Measurements from ENCODE around the gene NFX1.
"Not testable (repeated sequence)": the region's sequence is repeated elsewhere in the genome, so short reads cannot be mapped to it uniquely, and the experiment has no call there.

The NFX1 gene

GRCh38 chr9:33311953-33312352 lies 21.6 kb downstream of the NFX1 start:
- no peak for DNase-seq

DNA sequence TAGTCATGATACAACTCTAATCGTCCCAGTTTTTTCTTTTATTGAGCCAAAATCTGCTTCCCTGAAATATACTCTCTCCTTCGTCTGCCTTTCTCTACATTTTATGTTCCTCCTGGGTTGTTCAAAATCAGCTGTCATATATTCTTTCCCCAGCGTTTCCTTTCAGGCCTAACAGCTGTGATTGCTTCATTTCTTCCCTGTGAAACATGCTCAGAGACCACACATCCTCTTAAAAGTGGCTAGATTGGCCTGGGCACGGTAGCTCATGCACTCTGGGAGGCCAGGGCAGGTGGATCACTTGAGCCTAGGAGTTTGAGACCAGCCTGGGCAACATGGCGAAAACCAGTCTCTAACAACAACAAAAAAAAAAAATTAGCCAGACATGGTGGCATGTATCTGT lies 25.1 kb downstream of the NFX1 start:
- DNase-seq: no peak

- DNase-seq: not testable (repeated sequence)
Measured at GRCh38 chr9:33317136-33317535, 26.8 kb downstream of the NFX1 start.

GRCh38 chr9:33318225-33318624 lies 27.9 kb downstream of the NFX1 start:
- DNase-seq: no peak

GRCh38 chr9:33318781-33319180 lies 28.5 kb downstream of the NFX1 start:
- DNase-seq: no peak

DNA sequence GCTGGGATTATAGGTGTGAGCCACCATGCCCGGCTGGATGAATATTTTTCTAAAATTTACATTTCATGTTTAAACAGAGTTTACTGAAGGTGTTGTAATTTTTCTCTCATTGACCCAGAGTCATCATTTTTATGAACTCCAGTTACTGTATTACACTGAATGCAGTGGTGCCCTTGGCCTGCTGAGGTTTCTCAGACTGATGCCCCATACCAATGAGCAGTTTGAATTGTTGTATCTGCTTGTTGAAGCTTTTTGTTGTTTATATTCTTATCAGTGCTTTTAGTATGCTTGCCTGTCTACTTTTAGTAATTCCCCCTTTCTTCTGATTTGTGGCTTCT lies 29.9 kb downstream of the NFX1 start:
- DNase-seq: no peak

GRCh38 chr9:33320568-33321261 lies 30.4 kb downstream of the NFX1 start:
- DNase-seq: no peak

- DNase-seq: no peak
Measured at GRCh38 chr9:33329117-33329563, 38.8 kb downstream of the NFX1 start.

GRCh38 chr9:33329979-33330378 lies 39.7 kb downstream of the NFX1 start:
- no peak for DNase-seq

GRCh38 chr9:33331377-33331891 lies 41.1 kb downstream of the NFX1 start:
- DNase-seq: no peak

GRCh38 chr9:33332011-33332410 lies 41.7 kb downstream of the NFX1 start:
- no peak for DNase-seq

GRCh38 chr9:33332956-33333355 lies 42.6 kb downstream of the NFX1 start:
- not testable (repeated sequence) for DNase-seq

DNA sequence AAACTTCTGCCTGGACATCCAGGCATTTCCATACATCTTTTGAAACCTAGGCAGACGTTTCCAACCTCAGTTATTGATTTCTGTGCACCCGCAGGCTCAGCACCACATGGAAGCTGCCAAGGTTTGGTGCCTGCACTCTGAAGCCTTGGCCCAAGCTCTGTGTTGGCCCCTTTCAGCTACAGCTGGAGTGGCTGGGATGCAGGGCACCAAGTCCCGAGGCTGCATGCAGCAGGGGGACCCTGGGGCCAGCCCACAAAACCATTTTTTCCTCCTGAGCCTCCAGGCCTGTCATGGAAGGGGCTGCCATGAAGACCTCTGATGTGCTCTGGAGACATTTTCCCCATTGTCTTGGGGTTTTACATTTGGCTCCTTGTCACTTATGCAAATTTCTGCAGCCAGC lies 49.9 kb downstream of the NFX1 start:
- no peak for DNase-seq

- no peak for DNase-seq
Measured at GRCh38 chr9:33341182-33341581, 50.9 kb downstream of the NFX1 start.

- no peak for DNase-seq
Measured at GRCh38 chr9:33344145-33344544, 53.8 kb downstream of the NFX1 start.

DNA sequence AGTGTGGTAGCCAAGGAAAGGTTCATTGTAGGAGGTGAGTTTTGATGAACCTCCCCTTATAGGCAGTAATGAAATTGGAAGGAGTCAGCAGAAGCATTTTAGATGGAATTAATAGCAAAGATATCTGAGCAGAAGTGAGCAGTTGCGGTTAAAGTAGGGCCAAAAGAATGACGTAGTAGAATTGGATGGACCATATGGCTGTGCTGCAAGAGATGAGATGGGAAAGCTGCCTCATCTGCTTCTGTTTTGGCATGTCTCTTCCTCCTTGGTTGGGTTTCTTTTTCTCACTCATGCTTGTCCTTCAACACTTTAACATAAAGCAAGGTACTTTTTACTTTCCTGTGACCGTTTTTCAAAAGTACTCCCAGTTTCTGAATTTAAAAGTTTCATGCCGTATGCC lies 56.2 kb downstream of the NFX1 start:
- no peak for DNase-seq

DNA sequence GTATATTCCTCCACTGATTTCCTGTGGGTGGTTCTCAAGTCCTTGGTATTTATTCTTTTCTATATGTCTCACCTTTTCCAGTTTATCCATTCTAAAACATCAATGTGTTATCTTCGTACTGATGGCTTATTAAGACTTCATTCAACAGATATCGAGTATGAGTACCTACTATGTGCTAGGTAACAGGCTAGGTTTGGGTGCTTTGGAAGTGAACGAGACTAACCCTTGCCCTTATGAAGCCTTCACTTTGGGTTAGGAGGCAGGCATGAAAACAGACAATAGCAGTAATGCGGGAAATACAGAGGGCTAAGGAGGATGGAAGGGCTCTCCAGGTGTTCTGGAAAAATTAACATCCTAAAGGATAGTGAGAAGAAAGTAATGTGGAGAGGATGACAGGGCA lies 58.7 kb downstream of the NFX1 start:
- no peak for DNase-seq

DNA sequence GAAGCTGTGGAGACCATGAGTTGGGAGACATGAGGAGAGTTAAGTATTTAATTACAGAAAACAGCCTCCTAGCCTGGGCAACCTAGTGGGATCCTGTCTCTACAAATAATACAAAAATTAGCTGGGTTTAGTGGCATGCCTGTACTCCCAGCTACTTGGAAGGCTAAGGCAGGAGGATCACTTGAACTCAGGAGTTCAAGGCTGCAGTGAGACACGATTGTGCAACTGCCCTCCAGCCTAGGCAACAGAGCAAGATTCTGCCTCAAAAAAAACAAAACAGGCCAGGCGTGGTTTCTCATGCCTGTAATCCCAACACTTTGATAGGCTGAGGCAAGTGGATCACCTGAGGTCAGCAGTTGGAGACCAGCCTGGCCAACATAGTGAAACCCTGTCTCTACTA lies 59.4 kb downstream of the NFX1 start:
- no peak for DNase-seq

DNA sequence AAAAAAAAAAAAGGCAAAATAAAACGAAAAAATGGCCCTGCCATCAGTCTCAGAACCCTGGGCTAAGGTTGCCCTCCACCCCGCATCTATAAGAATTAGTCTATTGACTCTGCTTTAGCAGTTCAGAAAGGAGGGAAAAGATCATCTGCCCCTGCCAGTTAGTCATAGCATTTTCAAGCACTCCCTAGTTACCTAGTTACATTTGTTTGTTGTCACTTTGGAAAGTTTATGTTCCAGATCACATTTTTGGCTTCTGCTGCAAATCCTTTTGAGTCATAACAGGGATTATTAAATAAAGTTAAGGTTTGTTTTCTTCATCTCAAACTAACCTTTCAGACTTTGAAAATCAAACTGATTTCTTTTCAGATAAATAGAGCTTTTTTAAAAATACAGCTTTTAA lies 60.0 kb downstream of the NFX1 start:
- DNase-seq: no peak

DNA sequence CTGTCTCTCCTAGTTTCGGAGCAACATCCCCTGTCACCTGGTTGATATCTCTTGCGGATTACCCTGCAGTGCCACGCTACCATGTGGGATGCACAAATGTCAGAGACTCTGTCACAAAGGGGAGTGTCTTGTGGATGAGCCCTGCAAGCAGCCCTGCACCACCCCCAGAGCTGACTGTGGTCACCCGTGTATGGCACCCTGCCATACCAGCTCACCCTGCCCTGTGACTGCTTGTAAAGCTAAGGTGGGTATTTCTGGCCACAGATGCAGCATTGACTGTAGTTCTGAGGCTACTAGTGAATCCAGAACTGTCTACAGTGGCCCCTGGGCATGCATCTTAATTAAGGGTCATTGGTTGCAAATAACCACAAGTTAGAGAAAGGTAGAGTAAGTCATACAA lies 61.2 kb downstream of the NFX1 start:
- no peak for DNase-seq

- DNase-seq: no peak
Measured at GRCh38 chr9:33354651-33355211, 64.4 kb downstream of the NFX1 start.

- no peak for DNase-seq
Measured at GRCh38 chr9:33355933-33356332, 65.6 kb downstream of the NFX1 start.

DNA sequence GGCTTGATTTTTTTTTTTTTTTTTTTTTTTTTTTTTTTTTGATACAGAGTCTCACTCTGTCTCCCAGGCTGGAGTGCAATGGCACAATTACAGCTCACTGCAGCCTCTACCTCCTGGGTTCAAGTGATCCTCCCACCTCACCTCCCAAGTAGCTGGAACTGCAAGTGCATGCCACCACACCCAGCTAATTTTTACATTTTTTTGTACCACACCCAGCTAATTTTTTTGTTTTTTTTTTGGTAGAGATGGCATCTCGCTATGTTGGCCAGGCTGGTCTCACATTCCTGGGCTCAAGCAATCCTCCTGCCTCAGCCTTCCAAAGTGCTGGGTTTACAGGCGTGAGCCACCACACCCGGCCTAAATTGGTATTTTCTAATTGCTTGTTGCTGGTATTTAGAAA lies 68.3 kb downstream of the NFX1 start:
- DNase-seq: not testable (repeated sequence)

DNA sequence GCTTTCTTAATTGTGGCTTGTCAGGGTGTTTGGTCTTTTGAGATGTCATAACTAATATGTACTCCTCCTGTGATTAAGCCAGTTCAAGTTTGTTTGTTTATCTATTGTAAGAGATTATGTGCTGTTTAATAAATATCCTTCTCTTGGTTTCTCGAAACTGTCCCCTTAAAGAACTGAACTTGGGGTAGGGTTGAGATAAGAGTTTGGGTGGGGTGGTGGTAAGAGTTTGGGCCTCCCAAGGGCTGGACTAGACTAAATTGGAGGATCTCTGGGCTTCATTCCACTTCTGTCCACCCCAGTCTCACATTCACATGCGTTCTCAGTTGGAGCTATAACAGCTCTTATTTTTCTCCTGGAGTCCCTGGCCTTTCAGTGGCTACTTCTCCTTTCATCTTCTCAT lies 73.8 kb downstream of the NFX1 start:
- no peak for DNase-seq

- not testable (repeated sequence) for DNase-seq
Measured at GRCh38 chr9:33364814-33365213, 74.5 kb downstream of the NFX1 start.

All from NCI-H2029 treated with DMSO at 0.1 percent for 48 hours (cell line).